Keratinocyte (primary cell): ENCODE measurements around the gene CCDC40. TPM values are rescaled to one million over a fixed set of nuclear protein-coding genes. Genes with fewer than 3 reads are reported as not detected.

Source experiments
- DNase-seq: peaks from one replicate; pipeline ENCODE4 v3.0.0-alpha.2; 2011; ENCODE audit warnings: low read depth, missing footprints, low spot score
- FAIRE-seq: peaks from 2 replicates; lab custom pipeline; 2011; peaks lifted over from hg19 to GRCh38; lab: Jason Lieb, UNC
- H2AFZ ChIP-seq: 2 replicates; pipeline ENCODE4 v1.6.0; 2012; ENCODE audit warnings: low read length, control low read depth, inconsistent platforms; ENCODE audit not compliant: control insufficient read depth
- H3K27ac ChIP-seq: 2 replicates; pipeline ENCODE4 v1.5.1; 2011; ENCODE audit warnings: low read length; ENCODE audit not compliant: control insufficient read depth, insufficient read depth
- H3K27me3 ChIP-seq: 3 replicates; pipeline ENCODE4 v1.6.0; 2011; ENCODE audit warnings: low read length; ENCODE audit not compliant: control insufficient read depth, insufficient read depth; ENCODE audit errors: extremely low read depth
- H3K36me3 ChIP-seq, 2 experiments: 2 replicates in 1 of 2; 3 replicates in 1 of 2; pipeline ENCODE4 v1.5.1; 2011; ENCODE audit warnings: low read length in 2 of 2, mild to moderate bottlenecking in 1 of 2; ENCODE audit not compliant: control insufficient read depth in 2 of 2, insufficient read depth in 2 of 2; ENCODE audit errors: extremely low read depth in 1 of 2
- H3K4me1 ChIP-seq: 3 replicates; pipeline ENCODE4 v1.5.1; 2011; ENCODE audit warnings: low read length; ENCODE audit not compliant: control insufficient read depth, insufficient read depth; ENCODE audit errors: extremely low read depth
- H3K4me2 ChIP-seq: 3 replicates; pipeline ENCODE4 v1.6.0; 2011; ENCODE audit warnings: low read depth, low read length; ENCODE audit not compliant: control insufficient read depth, insufficient read depth; ENCODE audit errors: extremely low read depth
- H3K4me3 ChIP-seq, 3 experiments: fragments of 200-600 bp in 1 of 3; sonication (generic) in 1 of 3; 2 replicates in 2 of 3; 3 replicates in 1 of 3; pipeline ENCODE4 v1.5.1; 2011 to 2016; ENCODE audit warnings: low read length in 3 of 3, mild to moderate bottlenecking in 3 of 3, control low read depth in 2 of 3, inconsistent platforms in 1 of 3, low read depth in 1 of 3, mixed read lengths in 1 of 3, mixed run types in 1 of 3, moderate library complexity in 1 of 3; ENCODE audit not compliant: control insufficient read depth in 2 of 3, insufficient read depth in 2 of 3; ENCODE audit errors: extremely low read depth in 1 of 3
- H3K79me2 ChIP-seq: 2 replicates; pipeline ENCODE4 v1.6.0; 2012; ENCODE audit warnings: low read length; ENCODE audit not compliant: control insufficient read depth, insufficient read depth
- H3K9ac ChIP-seq: 3 replicates; pipeline ENCODE4 v1.6.0; 2011; ENCODE audit warnings: low read length; ENCODE audit not compliant: control insufficient read depth, insufficient read depth; ENCODE audit errors: extremely low read depth
- H3K9me1 ChIP-seq: 3 replicates; pipeline ENCODE4 v1.6.0; 2011; ENCODE audit warnings: low read length; ENCODE audit not compliant: control insufficient read depth, insufficient read depth; ENCODE audit errors: extremely low read depth
- H3K9me3 ChIP-seq: 2 replicates; pipeline ENCODE4 v1.5.1; 2012; ENCODE audit warnings: low read depth, low read length; ENCODE audit not compliant: control insufficient read depth
- H4K20me1 ChIP-seq: 3 replicates; pipeline ENCODE4 v1.6.0; 2011; ENCODE audit warnings: low read length; ENCODE audit not compliant: control insufficient read depth, insufficient read depth; ENCODE audit errors: extremely low read depth
- CTCF ChIP-seq, 3 experiments: IDR thresholded peaks in 1 of 3; conservative IDR thresholded peaks in 1 of 3; optimal IDR thresholded peaks in 1 of 3; 2 replicates in 2 of 3; 3 replicates in 1 of 3; pipeline versions ENCODE3 to v1.5.1; 2011; ENCODE audit warnings: low read length in 3 of 3, mild to moderate bottlenecking in 3 of 3, moderate library complexity in 2 of 3, control low read depth in 1 of 3, inconsistent platforms in 1 of 3; ENCODE audit not compliant: insufficient read depth in 2 of 3; ENCODE audit errors: extremely low read depth in 1 of 3
- EZH2 ChIP-seq: IDR thresholded peaks from one replicate; pipeline ENCODE4 v1.6.1; 2012; ENCODE audit warnings: inconsistent platforms, mild to moderate bottlenecking, low read length, moderate library complexity
- dilution Hi-C: fragments of 300-500 bp; cut with MboI; formaldehyde crosslinking; loops from one replicate; pipeline ENCODE4 v1.7.0; 2020; ENCODE audit warnings: low sequenced_read_pairs; ENCODE audit not compliant: extremely low pct_ligation_motif_present
- polyA plus RNA-seq, 5 experiments: library from polyadenylated mRNA; depleted of rRNA in 3 of 5; stranded (reverse) in 3 of 5; stranded (forward) in 1 of 5; unstranded in 1 of 5; fragments of >200 nt; gene quantifications; 1 replicate in 1 of 5; 2 replicates in 3 of 5; 3 replicates in 1 of 5; pipeline versions ENCODE4 v1.2.1 to v1.2.3, GENCODE V29; 2011 to 2012; ENCODE audit warnings: missing spikeins in 2 of 5, low read depth in 1 of 5, low replicate concordance in 1 of 5

Gene CCDC40
- polyA plus RNA-seq, 1 donor (not counting 4 experiments of a cell fraction or from before 2014, with no cell fraction given) = 2.4 TPM

- FAIRE-seq = no peak
- no peak for TF ChIP-seq EZH2
- no peak for TF ChIP-seq CTCF (optimal IDR thresholded peaks at IDR 0.05 in 1 of 3, IDR thresholded peaks at IDR 0.05 in 1 of 3, conservative IDR thresholded peaks at IDR 0.05 in 1 of 3; ENCODE audit: extremely low read depth in 1 of 3, insufficient read depth in 2 of 3, low read length in 3 of 3)
- no peak overlapping the region for H3K4me3 ChIP-seq
- peaks cover 11% of the 10 kb centered on the region for H3K4me1 ChIP-seq
- no peaks in the 10 kb centered on the region for H3K79me2 ChIP-seq
- no peak overlapping the region for H2AFZ ChIP-seq
- no peaks in the 10 kb centered on the region for H3K9me1 ChIP-seq
- dilution Hi-C loops = no loop called here
- no peaks in the 10 kb centered on the region for H3K27me3 ChIP-seq
- H3K27ac ChIP-seq = no peak overlapping the region
- H3K9me3 ChIP-seq = no peaks in the 10 kb centered on the region
- DNase-seq = no peak
- no peaks in the 10 kb centered on the region for H4K20me1 ChIP-seq
- no peak overlapping the region for H3K9ac ChIP-seq
- H3K4me2 ChIP-seq = no peak overlapping the region
- no peaks in the 10 kb centered on the region for H3K36me3 ChIP-seq
These were observed 41.8 kb upstream of the CCDC40 start for GRCh38 chr17:79994602-79995001.

GRCh38 chr17:79995696-79996095, 40.7 kb upstream of the CCDC40 start:
- Histone ChIP-seq H2AFZ (no peak overlapping the region), H3K79me2 (no peaks in the 10 kb centered on the region), H3K4me2 (no peak overlapping the region), H3K9ac (no peak overlapping the region), H4K20me1 (no peaks in the 10 kb centered on the region), H3K9me1 (no peaks in the 10 kb centered on the region), H3K27ac (no peak overlapping the region), H3K4me3 (no peak overlapping the region), H3K36me3 (peaks cover 0 to 2% of the 10 kb centered on the region in 2 experiments), H3K9me3 (no peaks in the 10 kb centered on the region), H3K4me1 (peaks cover 11% of the 10 kb centered on the region), H3K27me3 (no peaks in the 10 kb centered on the region)
- DNase-seq (no peak), FAIRE-seq (no peak)
- TF ChIP-seq CTCF (optimal IDR thresholded peaks at IDR 0.05 in 1 of 3, IDR thresholded peaks at IDR 0.05 in 1 of 3, conservative IDR thresholded peaks at IDR 0.05 in 1 of 3; ENCODE audit: extremely low read depth in 1 of 3, insufficient read depth in 2 of 3, low read length in 3 of 3) = no peak
- TF ChIP-seq EZH2 = no peak
- dilution Hi-C loops = no loop called here
